GM12801 (cell line): ENCODE results near the gene RGS10.

Experiments used
- TF ChIP-seq, protein P1 (sequence below): IDR thresholded peaks from one replicate; pipeline ENCODE4 v1.5.1; 2011; ENCODE audit warnings: control low read depth; ENCODE audit not compliant: insufficient read length; ENCODE audit errors: extremely low read depth

RGS10 gene

DNA sequence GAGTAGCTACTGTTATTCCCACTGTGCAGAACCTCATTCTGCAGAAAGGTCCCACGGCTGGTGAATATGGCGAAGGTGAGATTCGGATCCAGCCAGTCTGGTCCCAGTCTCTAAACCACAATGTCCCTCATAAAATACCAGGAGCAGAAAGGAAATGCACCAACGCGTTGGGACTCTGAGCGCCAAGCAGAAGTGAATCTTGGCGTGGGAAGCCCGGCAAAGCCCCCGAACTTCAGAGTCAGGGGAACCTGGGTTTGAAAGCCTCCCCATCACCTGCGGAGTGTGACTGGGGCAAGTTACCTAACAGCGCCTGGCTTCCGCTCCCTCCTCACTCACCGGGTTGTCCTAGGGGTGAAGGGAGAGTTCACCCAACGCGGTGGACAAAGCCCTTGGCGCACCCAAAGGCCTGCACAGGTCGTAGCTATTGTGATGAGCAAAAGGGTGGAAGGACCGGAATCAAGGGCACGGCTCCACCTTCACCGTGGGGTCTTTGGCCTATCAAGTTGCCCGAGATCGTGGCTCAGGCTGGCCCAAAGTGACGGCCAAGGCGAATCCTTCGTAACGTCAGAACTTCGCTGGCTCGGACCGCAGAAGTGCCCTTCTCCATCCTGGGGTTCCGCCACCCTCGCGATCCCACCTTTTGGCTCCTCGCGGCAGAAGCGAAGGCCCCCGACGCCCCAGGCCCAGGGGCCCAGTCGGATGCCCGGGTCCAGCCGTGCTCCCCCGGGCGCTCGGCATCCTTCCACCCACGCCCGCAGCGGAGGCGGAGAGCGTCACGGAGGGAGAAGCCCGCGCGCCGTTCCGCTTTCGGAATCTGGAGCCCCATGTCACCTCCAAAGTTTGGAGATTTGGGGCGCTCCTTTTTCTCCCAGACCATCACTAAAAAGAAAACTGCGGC is 811 bp downstream of the RGS10 start:
- TF ChIP-seq, protein P1, sequence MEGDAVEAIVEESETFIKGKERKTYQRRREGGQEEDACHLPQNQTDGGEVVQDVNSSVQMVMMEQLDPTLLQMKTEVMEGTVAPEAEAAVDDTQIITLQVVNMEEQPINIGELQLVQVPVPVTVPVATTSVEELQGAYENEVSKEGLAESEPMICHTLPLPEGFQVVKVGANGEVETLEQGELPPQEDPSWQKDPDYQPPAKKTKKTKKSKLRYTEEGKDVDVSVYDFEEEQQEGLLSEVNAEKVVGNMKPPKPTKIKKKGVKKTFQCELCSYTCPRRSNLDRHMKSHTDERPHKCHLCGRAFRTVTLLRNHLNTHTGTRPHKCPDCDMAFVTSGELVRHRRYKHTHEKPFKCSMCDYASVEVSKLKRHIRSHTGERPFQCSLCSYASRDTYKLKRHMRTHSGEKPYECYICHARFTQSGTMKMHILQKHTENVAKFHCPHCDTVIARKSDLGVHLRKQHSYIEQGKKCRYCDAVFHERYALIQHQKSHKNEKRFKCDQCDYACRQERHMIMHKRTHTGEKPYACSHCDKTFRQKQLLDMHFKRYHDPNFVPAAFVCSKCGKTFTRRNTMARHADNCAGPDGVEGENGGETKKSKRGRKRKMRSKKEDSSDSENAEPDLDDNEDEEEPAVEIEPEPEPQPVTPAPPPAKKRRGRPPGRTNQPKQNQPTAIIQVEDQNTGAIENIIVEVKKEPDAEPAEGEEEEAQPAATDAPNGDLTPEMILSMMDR = no peak

DNA sequence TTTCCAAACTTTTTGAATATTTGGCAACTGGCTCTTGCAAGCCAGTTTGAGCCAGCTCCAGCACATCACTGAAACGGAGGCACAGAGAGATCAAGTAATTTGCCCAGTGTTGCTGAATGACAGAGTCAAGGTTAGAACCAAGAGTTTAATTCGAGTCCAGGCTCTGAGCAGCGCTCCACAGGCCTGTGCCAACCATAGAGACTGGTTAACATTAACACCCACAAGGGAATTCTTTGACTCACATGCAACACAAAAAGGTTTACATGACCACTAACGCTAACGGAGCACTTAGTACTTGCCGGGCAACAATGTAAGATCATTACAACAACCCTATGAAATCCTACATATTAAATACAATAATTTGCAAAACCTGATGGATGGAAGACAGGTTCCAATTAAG is 1.5 kb downstream of the RGS10 start:
- TF ChIP-seq, protein P1 = no peak

DNA sequence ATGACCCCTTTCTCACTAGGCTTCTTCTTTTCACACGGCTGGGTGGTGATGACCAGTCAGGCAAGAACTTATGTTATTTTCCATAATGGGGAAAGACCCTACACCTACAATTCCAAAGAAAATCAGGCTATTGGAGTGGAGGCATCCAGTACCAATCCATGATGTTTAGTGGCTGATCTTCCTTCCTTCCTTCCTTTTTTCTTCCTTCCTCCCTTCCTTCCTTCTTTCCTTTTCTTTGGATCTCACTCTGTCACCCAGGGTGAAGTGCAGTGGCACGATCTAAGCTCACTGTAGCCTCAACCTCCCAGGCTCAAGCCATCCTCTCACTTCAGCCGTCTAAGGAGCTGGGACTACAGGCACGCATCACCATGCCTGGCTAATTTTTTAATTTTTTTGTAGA is 2.5 kb downstream of the RGS10 start:
- TF ChIP-seq, protein P1 = no peak

DNA sequence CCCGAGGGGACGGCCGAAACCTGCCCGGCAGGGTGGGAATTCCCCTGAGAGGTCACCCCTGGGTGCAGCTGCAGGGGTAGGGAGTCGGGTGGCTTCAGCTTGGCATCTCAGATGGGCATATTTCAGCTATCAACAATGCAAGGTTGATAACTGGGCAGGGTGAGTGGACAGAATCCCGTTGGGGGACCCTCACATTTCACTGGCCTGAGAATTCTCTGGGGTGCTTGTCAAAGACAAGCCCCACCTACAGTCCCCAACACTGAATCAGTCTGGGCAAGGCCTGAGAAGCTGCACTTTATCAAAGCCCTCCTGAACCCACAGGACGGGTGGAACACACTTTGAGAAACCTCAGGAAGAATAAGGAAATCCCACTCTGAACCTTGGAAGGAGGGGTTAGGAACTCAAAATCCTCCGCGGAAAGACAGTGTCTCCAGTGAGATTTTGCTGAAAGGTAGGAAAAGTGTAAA is 3.1 kb downstream of the RGS10 start:
- TF ChIP-seq, protein P1 = no peak

DNA sequence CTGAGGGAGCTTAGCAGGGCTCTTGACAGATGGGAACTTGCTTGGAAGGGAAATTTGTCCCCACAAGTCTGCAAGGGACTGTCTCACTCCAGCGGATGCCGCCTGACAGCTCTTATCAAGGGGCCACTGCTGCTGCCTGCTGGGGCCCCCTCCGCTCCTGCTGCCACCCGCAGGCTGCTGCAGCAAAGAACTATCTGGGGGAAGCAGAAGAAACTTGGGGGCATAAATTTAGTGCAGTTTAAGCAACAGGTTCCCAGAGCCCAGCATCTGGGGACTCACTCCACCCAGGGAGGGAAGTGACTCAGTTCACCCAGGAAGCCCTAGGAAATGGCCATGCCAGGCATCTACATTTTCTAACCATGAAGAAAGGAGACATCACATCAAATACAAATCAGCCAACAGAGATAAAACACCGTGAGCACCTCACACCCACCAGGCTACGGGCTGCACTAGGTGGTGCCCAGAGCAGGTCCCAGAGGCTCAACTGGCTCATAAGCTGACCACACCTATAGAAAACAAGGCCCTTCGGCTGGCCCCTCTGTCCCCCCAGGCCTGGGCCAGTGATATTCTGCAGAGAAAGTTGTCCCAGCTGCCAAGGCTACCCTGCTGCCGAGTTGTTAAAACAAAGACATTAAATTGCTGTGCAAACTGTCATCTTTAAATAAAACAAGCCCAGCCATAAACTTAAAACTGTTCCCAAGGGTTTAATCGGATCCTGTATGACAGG is 3.7 kb downstream of the RGS10 start:
- TF ChIP-seq, protein P1 = no peak

DNA sequence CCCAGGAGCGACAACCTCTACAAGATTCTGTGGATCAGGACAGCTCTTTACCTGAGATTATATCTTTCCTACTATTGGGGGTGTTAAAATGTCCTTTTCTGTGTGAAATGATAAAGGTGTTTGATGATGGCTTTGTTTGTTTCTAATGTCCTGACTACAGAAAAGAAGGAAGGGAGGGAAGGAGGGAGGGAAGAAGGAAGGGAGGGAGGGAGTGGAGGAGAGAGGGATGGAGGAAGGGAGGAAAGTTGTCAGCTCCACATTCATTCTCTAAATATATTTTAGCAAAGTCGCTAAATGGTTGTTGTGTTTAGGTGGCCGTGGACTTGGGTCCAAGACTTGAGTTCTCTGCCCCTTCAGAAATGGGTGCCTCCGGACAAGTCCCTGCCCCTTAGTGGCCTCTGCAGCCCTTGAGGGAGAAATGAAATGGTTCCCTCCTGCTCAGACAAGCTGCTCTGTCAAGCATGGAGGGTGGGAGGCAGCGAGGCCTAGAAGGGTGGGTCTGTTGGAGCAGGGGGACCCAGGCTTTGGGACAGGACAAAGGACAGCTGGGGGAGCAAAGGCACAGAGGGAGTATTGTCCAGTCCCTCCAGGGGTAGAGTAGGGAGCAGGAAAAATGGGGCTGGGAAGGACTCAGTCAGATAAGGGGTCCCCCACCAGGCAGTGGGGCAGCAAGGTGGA is 4.4 kb downstream of the RGS10 start:
- TF ChIP-seq, protein P1 = no peak

DNA sequence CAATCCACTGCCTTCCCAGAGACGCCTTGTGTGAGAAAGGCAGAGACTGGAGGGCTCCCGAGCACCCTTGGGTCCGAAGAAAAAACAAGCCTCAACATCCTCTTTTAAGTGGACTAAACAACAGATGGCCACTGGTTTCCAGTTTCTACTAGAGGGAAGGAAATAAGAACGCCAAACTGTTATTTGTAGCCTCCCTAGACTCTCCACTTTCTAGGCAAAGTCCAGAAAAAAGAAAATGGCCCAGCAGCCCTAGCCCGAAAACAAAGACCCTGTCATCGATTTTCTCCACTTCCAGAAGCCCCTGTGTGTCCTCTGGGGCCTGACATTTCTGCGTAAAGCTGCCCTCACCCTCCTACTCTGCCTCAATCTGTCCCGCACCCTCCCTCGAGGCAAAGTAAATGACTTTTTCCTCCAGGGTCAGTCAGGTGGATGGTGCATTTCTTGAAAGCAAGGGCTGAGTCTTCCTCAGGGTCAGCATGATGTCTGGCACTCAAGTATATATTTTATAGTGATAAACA is 6.0 kb downstream of the RGS10 start:
- TF ChIP-seq, protein P1 = no peak
